ENCODE measurements around the gene TTC36. TPM values are rescaled to one million over a fixed set of nuclear protein-coding genes. Genes with fewer than 3 reads are reported as not detected.

TTC36 gene
- total RNA-seq, 2 donors from 2014 or later: 0.42 to 0.46 TPM

Other genes with a start within 250 kb of the TTC36 start
- gene CD3E, start 222.7 kb upstream of the TTC36 start, total RNA-seq: under 1 TPM in 1 of 2 donors, not detected in 1; 0.29 TPM
- under 1 TPM in 1 of 2 donors, not detected in 1; 0.92 TPM for gene CD3D, start 184.8 kb upstream of the TTC36 start, total RNA-seq
- gene CD3G, start 183.1 kb upstream of the TTC36 start, total RNA-seq: not detected
- 10 to 100 TPM; 39.6 to 42.6 TPM for gene UBE4A, start 167.9 kb upstream of the TTC36 start, total RNA-seq
- gene ATP5MG, start 125.9 kb upstream of the TTC36 start, total RNA-seq: 100 to 1,000 TPM; 214 to 283 TPM
- 10 to 100 TPM; 76.9 to 78.8 TPM for gene KMT2A, start 91.0 kb upstream of the TTC36 start, total RNA-seq
- gene TMEM25, start 3.7 kb downstream of the TTC36 start, total RNA-seq: 10 to 100 TPM; 22.4 to 30.6 TPM
- gene IFT46, start 38.5 kb downstream of the TTC36 start, total RNA-seq: 10 to 100 TPM in 1 of 2 donors, 1 to 10 TPM in 1; 9.1 to 13.7 TPM
- 100 to 1,000 TPM; 130 to 161 TPM for gene ARCN1, start 44.9 kb downstream of the TTC36 start, total RNA-seq
- 10 to 100 TPM; 45.9 to 54.9 TPM for gene PHLDB1, start 80.1 kb downstream of the TTC36 start, total RNA-seq
- not detected for gene TREH, start 152.2 kb downstream of the TTC36 start, total RNA-seq